Measurements from ENCODE around the gene DMRT2. TPM values are rescaled to one million over a fixed set of nuclear protein-coding genes. Genes with fewer than 3 reads are reported as not detected.
A peak's percentile ranks its signal among the peaks of the same experiment; 100 is the strongest.

DMRT2 gene
- total RNA-seq (2014; rRNA removed; shearing (Covaris generic)) = not detected in 2 replicates
- 1.2 TPM in 1 of 2 replicates, not detected in the other for polyA plus RNA-seq (2014; cell fraction: nucleus; rRNA removed)

DNA sequence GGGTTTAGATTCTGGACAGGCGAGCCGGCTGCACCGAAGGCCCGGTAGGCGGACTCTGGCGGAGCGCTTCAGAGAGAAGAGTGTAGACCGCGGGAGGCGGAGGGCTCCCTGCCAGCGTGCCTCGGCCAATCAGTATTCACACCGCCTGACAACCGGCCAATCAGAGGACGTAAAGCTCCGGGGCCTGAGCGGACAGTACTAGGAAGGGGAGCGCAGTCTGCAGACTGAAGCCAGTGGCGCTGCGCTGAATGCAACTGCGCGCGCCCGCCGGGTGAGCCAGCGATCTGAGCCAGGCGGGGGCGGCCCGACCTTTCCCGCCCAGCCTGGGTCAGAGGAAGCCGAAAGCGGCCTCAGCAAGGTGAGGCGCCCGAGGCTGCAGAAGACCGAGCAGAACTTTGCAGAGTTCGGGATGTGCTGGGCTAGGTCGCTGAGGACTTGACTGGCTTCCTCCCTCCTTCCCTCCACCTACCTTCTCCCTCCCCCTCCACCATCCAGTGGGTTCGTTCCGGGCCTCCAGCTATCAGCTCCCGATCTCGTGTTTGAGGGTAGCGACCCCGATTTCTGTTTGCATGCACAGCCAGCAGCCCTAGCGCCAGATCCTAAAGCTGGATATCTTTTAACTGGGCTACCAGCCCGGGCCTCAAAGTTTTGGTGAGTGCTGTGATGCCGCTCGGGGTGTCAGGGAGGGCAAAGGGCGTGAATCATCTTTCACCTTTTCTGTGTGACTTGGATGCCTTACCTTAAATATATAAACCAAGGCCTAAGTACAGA is at the start of gene DMRT2:
TSS of gene DMRT2 (plus strand) at position 233 of the 771 bp plus-strand sequence. CDS start 1,257 bp downstream, outside the sequence.
- peak; percentile 67 for DNase-seq (ENCODE audit: extremely low read depth, low read depth)

DNA sequence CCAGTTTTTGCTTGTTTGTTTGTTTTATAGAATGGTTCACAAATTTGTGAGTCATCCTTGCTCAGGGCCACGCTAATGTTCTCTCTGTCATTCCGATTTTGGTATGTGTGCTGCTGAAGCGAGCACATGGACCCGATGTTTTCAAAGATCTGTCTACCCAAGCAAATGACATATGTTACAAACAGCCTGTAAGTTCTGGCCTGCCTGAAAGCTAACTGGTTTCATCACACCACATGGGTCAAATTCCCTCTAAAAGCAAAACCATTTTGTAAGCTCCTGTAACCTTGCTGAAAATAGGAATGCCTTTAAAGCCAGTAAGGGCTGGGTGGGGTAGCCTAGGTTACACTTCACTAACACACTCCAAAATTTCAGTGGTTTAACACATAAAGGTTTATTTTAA is 48.3 kb upstream of the DMRT2 start:
- no peak for DNase-seq (ENCODE audit: extremely low read depth, low read depth)

DNA sequence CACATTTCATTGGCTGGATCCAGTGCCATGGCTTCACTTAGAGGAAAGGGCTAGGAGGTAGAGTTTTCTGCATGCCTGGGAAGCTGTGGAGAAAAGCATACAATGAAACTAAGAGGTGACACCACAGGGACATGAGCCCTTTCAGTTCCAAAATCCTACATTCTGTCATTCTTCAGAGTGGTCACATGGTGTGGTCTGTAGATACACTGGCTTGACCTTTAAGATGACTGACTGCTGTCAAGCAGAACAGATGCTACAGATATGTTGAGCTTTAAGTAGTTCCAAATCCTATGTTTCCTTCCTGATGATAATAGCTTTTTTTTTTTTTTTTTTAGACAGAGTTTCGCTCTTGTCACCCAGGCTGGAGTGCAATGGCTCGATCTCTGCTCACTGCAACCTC is 47.5 kb upstream of the DMRT2 start:
- no peak for DNase-seq (ENCODE audit: extremely low read depth, low read depth)

DNA sequence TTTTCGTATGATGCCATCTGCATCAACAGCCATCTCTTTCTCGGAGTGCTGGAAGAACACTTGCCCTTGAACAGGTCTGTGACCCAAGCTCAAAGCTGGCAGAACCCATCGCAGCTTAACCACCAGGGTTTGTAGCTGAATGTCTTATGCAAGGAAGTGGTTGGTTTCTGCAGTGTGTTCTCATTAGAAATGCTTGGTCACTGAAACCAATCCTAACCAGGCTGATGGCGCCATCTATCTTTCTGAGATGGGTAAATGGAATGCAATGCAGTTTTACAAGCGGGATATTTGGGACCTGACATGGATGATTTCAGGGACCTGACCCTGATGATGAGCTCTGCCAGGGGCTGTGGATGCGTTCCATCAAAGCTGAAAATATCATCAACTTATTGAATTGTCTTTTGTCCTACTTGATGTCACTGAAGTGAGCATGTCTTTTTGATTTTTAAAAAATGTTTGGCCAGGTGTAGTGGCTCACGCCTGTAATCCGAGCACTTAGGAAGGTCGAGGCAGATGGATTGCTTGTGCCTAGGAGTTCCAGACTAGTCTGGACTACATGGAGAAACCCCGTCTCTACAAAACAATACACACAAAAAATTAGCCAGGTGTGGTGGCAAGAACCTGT is 45.0 kb upstream of the DMRT2 start:
- peak; percentile 48 for DNase-seq (ENCODE audit: extremely low read depth, low read depth)

DNA sequence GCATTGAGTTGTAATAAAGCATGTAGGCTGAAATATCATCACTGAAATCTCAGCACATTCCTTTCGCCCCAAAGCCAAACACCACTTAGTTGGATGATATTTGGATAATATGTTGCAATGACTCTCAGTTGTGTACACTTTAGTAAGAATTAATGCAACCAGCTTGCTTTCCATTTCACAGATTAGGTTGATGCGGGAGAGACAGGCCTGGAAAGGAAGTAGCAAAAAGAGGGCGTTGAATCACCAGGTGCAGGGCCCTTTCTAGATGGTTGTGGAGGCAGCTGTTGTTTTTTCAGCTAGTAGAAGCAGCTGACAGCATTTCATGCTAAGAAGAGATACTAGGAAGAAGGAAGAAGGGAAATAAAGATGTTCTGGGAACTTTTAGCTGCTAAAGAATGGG is 42.8 kb upstream of the DMRT2 start:
- no peak for DNase-seq (ENCODE audit: extremely low read depth, low read depth)

DNA sequence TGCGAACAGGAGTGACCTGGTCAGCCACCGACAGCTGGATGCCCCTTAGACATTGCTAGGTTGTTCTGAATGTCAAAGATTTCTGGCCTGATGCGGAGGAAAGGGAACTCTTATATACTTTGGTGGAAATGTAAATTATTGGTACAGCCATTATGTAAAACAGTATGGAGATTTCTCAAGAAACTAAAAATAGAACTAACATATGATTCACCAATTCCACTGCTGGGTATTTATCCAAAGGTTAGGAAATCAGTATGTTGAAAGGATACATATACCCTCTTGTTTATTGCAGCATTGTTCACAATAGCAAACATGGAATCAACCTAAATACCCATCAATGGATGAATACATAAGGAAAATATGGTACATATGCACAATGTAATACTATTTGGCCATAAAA is 41.9 kb upstream of the DMRT2 start:
- no peak for DNase-seq (ENCODE audit: extremely low read depth, low read depth)

DNA sequence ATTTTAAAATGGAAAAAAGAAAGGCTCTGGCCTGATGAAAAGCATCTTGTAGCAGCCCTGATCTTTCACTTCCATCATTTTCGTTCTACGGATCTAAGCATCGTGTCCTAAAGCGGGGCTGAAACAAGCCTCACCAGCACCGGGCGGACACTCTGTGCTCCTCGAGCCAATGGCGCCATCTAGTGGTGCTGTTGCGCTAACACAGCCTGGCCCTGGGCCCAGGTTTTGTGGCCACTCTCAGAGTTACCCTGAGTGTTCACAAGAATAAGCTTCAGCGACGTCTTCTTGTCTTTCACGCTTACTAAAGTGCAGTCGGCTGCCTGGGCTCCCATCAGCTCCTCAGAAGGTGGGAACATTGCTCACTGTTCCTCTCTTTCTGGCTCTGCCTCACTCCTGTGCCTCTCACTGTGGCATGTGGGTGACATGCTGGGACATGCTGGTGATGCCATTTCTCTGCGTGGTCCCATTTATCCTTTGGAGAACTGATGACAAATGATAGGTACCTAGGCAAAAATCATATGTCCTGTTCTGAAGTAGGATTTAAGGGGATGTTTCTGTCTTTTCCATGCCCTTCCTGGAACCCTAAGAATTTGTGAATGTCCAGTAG is 41.0 kb upstream of the DMRT2 start:
- DNase-seq (ENCODE audit: extremely low read depth, low read depth) = peak; percentile 67

DNA sequence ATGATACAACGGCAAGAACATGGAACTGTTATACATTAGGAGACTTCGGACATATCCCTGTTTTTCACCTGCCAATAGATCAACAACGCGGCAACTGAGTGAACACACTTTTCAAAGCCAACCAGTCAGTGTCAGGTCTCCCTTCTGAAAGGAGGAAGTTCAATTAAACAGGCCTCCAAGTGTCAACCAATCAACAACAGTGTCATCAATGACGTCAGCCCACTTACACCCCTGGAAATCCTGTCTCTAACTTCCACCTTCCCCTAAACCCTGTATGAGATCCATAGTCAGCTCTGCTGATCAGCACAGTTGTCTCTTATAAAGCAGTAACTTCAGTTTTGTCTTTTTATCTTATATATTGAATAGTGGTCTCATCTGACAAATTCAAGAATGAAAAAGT is 37.1 kb upstream of the DMRT2 start:
- no peak for DNase-seq (ENCODE audit: extremely low read depth, low read depth)

DNA sequence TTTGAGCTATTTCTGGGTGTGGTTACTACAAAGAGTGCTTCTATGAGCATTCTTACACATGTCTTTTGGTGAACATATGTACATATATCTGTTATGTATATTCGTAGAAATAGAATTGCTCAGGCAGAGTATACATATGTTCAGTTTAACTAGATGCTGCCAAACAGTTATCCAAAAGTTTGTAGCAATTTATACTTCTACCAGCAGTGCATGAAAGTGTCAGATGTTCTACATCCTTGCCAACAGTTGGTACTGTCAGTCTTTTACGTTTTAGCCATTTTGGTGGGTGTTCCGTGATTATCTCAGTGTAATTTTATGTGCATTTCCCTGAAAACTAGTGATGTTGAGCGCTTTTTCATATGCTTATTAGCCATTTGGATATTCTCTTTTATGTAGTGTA is 35.9 kb upstream of the DMRT2 start:
- DNase-seq (ENCODE audit: extremely low read depth, low read depth) = no peak

DNA sequence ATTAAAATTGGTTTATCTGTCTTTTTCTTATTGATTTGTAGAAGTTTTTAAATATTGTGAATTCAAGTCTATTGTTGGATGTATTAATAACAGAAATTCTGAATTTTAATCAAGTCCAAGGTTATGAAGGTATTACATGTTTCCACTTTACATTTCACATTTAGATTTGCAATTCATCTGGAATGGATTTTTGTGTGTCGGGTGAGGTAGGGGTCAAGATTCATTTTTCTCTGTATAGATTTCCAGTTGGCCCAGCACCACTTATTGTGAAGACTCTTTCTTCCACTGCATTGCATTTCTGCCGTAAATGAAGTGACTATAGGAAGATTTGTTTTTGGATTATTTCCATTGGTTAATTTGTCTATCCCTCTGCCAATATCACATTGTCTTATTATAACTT is 35.5 kb upstream of the DMRT2 start:
- no peak for DNase-seq (ENCODE audit: extremely low read depth, low read depth)

DNA sequence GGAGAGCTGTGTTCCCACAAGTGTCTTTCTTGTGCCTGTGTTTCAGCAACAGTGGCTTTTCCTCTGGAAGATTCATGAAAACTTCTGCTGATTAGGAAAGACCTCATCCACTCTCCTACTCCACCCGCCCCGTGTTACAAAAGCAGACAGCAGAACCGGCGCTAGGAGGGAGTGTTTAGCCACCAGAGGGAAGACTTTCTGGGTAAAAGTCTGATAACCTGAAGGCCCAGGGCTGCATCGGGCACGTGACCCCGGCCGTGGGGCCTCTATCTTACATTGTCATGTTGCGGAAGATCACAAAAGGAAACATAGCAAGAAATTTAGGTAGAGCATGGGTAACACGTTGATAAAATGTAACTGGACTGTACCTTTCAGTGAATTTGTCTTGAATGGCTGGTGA is 32.0 kb upstream of the DMRT2 start:
- DNase-seq (ENCODE audit: extremely low read depth, low read depth) = peak; percentile 2

DNA sequence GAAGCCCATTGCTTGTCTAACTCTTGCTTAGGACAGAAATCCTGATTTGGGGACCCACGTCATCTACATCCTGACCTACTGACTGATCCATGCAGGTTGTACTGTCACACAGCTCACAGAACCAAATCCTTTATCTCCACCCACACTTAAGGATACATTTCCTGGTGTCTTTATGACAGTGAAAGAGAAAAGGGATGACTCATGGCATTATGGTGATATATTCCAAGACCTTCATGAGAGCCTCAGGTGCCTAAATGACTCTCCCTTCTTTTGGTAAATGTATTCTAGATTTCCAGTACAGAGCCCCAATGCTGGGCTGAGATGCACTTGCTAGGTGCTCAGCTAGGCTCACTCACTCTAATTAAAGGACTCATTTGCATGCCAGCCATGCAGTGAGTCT is 26.0 kb upstream of the DMRT2 start:
- no peak for DNase-seq (ENCODE audit: extremely low read depth, low read depth)

DNA sequence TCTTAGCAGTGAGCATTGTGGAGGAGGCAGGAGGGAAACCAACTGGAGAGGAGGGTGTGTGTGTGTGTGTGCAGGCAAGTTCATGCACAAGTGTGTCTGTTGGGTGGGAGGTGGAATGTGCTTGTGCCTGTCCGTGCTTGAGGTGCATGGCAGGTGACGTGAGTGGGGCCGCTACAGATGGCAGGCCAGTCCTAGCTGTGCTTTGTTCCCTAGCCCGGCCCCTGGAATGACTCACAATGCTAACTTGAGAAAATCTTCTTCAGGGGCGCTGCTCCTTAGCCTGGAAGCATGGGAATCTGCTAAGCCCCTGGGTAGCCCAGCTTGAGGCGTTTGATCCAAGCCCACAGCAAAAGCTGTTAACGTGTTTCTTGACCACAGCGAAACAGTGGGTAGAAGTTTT is 25.0 kb upstream of the DMRT2 start:
- no peak for DNase-seq (ENCODE audit: extremely low read depth, low read depth)

DNA sequence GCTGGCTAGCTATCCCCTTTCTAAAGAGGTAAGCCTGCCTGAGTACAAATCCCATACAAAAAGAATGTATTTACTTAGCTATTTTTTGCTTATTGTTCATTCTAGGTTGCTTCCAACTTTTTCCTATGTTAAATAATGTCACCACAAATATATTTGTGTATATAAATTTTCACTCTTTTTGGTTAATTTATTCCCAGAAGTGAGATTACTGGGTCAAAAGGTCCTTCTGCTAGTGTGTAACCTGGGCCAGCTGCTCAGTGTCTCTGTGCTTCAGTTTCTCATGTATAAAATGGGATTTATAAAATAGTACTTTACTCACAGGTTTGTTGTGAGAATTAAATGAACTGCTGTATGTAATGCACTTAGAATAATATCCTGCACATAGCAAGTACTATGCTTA is 23.9 kb upstream of the DMRT2 start:
- DNase-seq (ENCODE audit: extremely low read depth, low read depth) = no peak

DNA sequence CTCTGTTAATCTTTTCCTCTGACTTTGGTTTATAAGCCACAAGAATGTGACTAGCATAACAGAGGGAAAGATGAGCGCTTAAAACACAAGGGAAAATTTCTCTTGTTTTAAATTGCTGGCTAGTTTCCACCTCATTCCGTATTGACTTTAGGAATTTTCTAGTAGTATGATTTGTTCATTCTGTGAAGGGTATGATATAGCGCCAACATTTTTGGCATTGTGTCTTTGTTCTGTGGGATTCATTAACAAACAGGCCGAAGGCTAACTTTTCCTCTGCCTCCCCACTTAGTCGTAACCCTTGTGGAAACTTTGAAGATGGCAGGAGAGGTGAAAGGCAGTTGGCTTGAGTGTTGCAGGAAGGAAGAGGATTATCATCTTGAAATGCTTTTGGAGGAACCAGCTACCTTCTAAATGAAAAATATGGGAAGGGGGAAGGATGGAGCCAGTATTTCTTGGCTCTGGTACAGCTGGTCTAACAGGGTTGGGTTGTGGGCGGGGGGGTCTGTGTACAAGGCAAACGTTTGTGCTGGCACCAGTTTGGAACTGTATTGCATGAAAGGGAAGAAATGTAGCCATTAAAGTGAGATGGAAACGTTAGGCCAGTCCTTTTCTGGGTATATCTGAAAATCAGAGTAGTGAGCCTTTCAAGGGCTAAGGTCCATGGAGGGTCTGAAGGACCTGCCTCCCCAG is 21.5 kb upstream of the DMRT2 start:
- no peak for DNase-seq (ENCODE audit: extremely low read depth, low read depth)

DNA sequence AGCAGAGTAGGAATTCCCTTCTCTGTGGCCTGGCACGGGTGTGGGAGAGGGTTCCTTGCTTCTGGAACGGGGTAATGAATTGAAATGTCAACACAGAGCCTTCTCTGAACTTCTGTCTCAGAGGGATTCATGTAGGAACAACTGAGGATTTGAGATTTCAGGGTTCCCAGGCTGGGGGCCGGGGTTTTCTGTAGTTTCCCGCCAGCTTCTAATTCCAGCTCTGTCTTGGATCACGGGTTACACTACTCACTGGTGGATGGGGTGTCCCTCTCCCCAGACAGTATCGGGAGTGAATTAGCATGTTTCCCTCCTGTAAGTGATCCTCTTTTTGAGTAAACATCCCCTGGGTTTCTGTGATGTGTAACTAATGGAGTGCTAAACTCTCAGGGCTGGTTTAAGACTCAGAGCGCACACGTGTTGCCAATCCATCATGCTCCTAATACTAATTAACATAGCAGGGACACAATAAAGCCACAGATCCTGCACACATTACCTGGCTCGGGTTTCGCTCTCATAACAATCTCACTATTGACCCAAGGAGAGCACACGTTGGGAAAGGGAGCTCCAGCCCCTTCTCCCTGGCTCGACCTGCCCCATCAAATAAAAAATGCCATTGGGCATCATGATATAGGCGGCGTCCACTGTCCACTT is 18.1 kb upstream of the DMRT2 start:
- no peak for DNase-seq (ENCODE audit: extremely low read depth, low read depth)

DNA sequence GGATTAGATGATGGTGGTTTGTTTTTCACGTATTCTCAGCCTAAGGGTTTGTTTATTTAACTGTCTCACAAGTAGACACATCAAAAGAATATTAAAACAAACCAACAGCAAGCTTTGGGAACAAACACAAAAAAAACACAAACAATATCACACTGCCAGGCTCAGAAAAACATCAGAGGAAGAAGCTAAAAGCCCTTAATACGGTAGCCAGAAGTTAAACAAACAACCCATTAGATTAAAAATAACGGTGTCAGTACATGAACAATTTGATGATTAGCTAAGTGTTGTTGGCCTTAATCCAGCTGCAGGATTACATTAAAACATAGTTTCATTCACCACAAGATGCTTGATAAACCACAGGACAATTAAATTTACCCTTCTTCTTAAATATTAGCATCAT is 15.9 kb upstream of the DMRT2 start:
- DNase-seq (ENCODE audit: extremely low read depth, low read depth) = no peak

DNA sequence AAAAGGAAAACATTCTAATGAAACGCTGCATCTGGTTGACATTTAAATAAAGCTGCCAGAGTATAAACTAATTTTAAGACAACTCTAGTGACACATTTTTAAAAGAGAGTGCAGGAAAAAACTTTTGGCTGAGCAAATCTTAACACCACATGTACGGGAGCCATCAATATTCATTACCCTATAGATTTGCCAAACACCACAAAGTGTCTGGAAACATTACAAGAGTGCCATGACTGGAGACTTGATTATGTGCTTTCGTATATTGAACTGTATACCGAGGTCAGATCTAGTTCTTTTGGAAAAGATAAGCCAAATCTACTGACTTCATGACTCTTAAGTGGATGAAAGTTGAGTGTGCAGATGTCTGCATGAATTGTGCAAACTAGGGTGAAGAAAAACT is 10.6 kb upstream of the DMRT2 start:
- DNase-seq (ENCODE audit: extremely low read depth, low read depth) = no peak

DNA sequence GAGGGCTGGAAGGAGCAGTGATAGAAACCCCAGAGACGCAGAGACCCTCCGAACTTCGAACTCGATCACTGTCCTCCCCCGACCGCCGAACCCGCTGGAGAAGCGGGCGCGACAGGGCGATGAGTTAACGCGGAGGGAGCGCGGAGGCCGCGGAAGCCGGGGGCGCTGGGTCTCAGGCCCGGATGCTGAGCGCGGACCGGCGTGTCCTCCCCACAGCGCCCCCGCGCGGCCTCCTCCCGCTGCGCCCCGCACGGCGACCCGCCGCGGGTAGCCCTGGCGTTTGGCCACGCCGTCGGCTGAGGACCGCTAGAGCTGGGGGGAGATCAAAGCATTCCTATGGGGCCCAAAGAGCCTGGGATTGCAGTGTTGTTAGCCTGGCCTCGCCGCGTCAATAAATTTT is 7.7 kb upstream of the DMRT2 start:
- no peak for DNase-seq (ENCODE audit: extremely low read depth, low read depth)

DNA sequence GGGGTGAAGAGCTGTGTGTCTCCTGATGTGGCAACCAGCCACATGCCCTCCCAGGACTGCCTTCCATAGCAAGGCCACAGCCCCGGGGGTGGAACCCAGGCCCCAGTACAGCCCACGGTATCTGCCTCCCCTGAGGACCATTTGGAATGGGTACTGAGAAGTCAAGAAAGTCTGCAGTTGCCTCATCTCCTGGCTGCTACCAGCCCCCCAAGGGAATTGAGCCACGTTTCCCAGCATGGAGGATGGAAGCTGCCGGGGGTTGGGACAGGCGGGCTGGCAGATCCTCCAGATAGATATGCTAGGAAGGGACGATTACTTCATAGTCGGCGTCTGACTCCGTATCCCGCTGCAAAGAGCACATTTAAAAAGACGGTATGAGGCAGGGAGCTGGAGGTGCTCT is 5.5 kb upstream of the DMRT2 start:
- DNase-seq (ENCODE audit: extremely low read depth, low read depth) = no peak

Data from NCI-H460 (cell line).